WI38 (cell line): ENCODE results near the gene MIB1.
"Not testable (repeated sequence)": the region's sequence is repeated elsewhere in the genome, so short reads cannot be mapped to it uniquely, and the experiment has no call there.

ENCODE experiments used
- H3K4me3 ChIP-seq: 2 replicates; pipeline ENCODE4 v1.5.1; 2011; ENCODE audit warnings: low read depth, mild to moderate bottlenecking, control low read depth, low read length
- TF ChIP-seq, protein P1 (sequence below): IDR thresholded peaks from 2 replicates; pipeline ENCODE4 v1.5.1; 2012; ENCODE audit warnings: low read depth, mild to moderate bottlenecking, control low read depth, low read length

MIB1 gene

DNA sequence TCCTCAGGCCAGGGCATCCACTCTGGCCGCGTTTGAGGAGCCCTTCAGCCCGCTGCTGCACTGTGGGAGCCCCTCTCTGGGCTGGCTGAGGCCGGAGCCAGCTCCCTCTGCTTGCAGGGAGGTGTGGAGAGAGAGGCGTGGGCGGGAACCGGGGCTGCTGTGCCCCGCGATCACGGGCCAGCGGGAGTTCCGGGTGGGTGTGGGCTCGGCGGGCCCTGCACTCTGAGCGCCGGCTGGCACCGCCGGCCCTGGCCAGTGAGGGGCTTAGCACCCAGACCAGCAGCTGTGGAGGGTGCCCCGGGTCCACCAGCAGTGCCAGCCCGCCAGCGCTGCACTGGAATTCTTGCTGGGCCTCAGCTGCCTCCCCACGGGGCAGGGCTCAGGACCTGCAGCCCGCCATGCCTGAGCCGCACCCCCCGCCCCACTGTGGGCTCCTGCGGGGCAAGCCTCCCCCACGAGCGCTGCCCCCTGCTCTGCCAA lies 34.2 kb upstream of the MIB1 start:
- no peak overlapping the region for H3K4me3 ChIP-seq
- TF ChIP-seq, protein P1, sequence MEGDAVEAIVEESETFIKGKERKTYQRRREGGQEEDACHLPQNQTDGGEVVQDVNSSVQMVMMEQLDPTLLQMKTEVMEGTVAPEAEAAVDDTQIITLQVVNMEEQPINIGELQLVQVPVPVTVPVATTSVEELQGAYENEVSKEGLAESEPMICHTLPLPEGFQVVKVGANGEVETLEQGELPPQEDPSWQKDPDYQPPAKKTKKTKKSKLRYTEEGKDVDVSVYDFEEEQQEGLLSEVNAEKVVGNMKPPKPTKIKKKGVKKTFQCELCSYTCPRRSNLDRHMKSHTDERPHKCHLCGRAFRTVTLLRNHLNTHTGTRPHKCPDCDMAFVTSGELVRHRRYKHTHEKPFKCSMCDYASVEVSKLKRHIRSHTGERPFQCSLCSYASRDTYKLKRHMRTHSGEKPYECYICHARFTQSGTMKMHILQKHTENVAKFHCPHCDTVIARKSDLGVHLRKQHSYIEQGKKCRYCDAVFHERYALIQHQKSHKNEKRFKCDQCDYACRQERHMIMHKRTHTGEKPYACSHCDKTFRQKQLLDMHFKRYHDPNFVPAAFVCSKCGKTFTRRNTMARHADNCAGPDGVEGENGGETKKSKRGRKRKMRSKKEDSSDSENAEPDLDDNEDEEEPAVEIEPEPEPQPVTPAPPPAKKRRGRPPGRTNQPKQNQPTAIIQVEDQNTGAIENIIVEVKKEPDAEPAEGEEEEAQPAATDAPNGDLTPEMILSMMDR, result no peak

DNA sequence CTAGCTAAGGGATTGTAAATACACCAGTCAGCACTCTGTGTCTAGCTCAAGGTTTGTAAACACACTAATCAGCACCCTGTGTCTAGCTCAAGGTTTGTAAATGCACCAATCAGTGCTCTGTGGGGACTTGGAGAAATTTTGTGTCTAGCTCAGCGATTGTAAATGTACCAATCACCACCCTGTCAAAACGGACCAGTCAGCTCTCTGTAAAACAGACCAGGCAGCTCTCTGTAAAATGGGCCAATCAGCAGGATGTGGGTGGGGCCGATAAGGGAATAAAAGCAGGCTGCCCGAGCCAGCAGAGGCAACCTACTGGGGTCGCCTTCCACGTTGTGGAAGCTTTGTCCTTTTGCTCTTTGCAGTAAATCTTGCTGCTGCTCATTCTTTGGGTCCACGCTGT lies 33.5 kb upstream of the MIB1 start:
- not testable (repeated sequence) for H3K4me3 ChIP-seq

DNA sequence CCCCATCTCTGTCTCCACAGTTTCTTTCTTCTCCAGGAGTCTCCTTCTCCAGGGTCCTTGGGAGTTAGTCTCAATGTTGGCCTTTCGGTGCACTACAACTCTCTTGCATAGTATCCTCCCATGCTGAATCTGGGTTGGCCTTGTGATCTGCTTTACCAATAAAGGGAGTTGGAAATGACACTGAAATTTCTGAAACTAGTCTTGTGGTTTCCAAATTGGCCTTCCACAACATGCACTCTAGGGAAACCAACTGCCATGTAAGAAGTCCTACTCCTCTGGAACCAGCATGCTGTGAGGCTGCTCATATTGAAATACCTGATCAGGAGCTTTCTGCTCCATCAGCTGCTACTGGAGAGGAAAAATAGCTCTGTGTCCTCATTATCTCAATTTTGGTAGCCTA lies 26.1 kb upstream of the MIB1 start:
- H3K4me3 ChIP-seq, result no peak overlapping the region
- TF ChIP-seq, protein P1, result no peak

DNA sequence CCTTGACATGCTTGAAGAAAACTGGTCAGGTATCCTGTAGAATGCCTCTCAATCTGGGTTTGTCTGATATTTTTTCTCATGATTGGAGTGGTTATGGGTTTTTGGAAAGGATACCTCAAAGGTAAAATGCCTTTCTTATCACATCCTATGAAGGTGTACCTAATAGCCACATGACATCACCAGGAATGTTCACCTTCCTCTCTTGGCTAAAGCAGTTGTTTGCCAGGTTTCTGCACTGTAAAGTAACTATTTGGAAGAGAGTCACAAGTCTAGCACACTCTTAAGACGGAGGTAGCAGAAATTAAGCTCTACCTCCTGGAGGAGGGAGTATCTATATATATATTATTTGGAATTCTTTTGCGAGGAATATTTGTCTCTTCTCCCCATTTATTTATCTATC lies 17.9 kb upstream of the MIB1 start:
- H3K4me3 ChIP-seq, result no peak overlapping the region
- TF ChIP-seq, protein P1, result no peak

DNA sequence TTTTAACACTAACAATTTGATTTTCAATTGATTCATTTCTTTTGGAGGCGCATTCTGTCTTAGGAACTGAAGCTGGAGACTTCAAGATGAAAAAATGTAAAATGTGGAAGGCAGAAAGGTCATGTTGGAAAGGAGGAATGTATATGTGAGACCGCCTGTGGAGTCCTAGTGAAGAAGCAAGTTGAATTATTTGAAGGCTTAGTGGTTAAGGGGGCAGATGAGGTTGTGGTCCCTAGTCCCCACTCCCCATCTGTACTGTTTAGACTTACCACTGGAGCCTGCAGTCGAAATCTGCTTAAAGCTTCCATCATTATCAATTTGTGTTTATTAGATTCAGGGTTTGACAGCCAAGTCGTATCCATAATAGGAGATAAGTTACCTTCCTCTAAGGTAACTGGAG lies 15.4 kb upstream of the MIB1 start:
- no peak overlapping the region for H3K4me3 ChIP-seq
- TF ChIP-seq, protein P1, result no peak

DNA sequence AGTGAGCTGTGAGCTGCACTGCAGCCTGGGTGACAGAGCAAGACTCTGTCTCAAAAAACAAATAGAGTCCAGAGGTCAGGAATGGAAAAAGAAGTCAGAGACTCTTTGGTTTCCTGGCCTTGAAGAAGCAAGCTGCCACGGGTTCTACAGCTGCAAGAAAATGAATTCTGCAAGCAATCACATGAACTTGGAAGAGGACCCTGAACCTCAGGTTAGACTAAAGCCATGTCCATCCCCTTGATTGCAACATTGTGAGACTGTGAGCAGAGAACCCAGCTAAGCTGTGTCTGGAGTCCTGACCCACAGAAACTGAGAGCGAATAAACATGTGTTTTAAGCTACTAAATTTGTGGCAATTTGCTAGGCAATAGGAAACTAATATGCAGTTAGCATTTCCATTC lies 12.9 kb upstream of the MIB1 start:
- TF ChIP-seq, protein P1, result no peak
- no peak overlapping the region for H3K4me3 ChIP-seq

DNA sequence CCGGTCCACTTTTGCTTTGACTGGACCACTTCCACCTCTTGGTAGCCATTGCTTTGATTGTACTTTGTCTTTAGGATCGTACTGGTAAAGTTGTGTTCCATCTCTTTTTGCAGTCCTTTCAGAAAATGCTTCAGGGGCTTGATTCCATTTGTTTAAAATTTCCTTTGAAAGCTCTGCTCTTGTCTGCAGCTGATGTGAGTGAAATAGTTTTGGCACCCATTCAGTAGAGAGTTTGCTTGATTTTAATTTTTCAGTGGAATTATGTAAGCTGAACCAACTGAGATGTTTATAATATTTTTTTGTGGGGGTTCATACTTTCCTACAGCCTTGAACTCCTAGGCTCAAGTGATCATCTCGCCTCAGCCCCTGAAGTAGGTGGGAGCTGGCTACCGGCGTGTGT lies 7.6 kb upstream of the MIB1 start:
- TF ChIP-seq, protein P1, result no peak
- no peak overlapping the region for H3K4me3 ChIP-seq

DNA sequence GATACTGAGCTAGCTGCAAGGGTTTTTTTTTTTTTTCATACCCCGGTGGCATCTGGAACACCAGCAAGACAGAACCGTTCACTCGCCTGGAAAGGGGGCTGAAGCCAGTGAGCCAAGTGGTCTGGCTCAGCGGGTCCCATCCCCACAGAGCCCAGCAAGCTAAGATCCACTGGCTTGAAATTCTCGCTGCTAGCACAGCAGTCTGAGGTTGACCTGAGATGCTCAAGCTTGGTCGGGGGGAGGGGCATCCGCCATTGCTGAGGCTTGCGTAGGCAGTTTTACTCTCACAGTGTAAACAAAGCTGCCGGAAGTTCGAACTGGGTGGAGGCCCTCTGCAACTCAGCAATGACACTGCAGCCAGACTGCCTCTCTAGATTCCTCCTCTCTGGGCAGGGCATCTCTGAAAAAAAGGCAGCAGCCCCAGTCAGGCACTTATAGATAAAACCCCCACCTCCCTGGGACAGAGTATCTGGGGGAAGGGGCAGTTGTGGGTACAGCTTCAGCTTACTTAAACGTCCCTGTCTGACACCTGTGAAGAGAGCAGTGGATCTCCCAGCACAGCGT lies 5.1 kb upstream of the MIB1 start:
- H3K4me3 ChIP-seq, result no peak overlapping the region
- TF ChIP-seq, protein P1, result no peak

DNA sequence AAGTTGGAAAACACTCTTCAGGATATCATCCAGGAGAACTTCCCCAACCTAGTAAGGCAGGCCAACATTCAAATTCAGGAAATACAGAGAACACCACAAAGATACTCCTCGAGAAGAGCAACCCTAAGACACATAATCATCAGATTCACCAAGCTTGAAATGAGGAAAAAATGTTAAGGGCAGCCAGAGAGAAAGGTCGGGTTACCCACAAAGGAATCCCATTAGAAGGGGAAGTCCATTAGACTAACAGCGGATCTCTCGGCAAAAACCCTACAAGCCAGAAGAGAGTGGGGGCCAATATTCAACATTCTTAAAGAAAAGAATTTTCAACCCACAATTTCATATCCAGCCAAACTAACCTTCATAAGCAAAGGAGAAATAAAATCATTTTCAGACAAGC lies 3.7 kb upstream of the MIB1 start:
- not testable (repeated sequence) for H3K4me3 ChIP-seq
